Lung (tissue), 12 donors: ENCODE results near the gene CBARP. TPM values are rescaled to one million over a fixed set of nuclear protein-coding genes. Genes with fewer than 3 reads are reported as not detected.

Experiments used
- ATAC-seq: fragments of 200-7000 bp; cut with Tn5 transposase; one replicate; pipeline ENCODE4 v1.9.1; 2020; ENCODE audit warnings: moderate number of reproducible peaks; ENCODE audit not compliant: insufficient read depth, low FRiP score
- DNase-seq, 3 donors: peaks; one replicate each; pipeline ENCODE4 v3.0.0-alpha.2; 2013 to 2017
- H3K27ac ChIP-seq, 2 donors: one replicate each; pipeline ENCODE4 v1.5.1; 2013; ENCODE audit warnings: mild to moderate bottlenecking in 2 of 2, moderate library complexity in 2 of 2, control low read depth in 1 of 2, inconsistent platforms in 1 of 2, low read depth in 1 of 2, low read length in 1 of 2
- H3K27me3 ChIP-seq, 3 donors: one replicate each; pipeline ENCODE4 v1.5.1; 2013; ENCODE audit warnings: low read length in 2 of 3; ENCODE audit not compliant: control insufficient read depth in 3 of 3, insufficient read depth in 3 of 3
- H3K36me3 ChIP-seq, 4 donors: one replicate each; pipeline ENCODE4 v1.5.1; 2013; ENCODE audit warnings: low read length in 4 of 4, mild to moderate bottlenecking in 1 of 4, moderate library complexity in 1 of 4; ENCODE audit not compliant: control insufficient read depth in 4 of 4, insufficient read depth in 4 of 4
- H3K4me1 ChIP-seq, 5 donors: one replicate each; pipeline ENCODE4 v1.5.1; 2013; ENCODE audit warnings: low read length in 5 of 5, mild to moderate bottlenecking in 2 of 5, moderate library complexity in 1 of 5; ENCODE audit not compliant: control insufficient read depth in 5 of 5, insufficient read depth in 5 of 5
- H3K4me3 ChIP-seq: one replicate; pipeline ENCODE4 v1.5.1; 2013; ENCODE audit warnings: mild to moderate bottlenecking, control low read depth, moderate library complexity
- H3K9ac ChIP-seq, 2 donors: one replicate each; pipeline ENCODE4 v1.5.1; 2013; ENCODE audit warnings: low read length in 2 of 2, control low read depth in 1 of 2; ENCODE audit not compliant: insufficient read depth in 1 of 2
- H3K9me3 ChIP-seq, 4 donors: one replicate each; pipeline ENCODE4 v1.5.1; 2013; ENCODE audit warnings: low read length in 3 of 4, mild to moderate bottlenecking in 1 of 4, moderate library complexity in 1 of 4; ENCODE audit not compliant: control insufficient read depth in 4 of 4, insufficient read depth in 3 of 4
- WGBS, 2 donors: extraction: QIAGEN DNeasy Blood & Tissue Kit; methylation state at CpG; one replicate each; pipeline ENCODE4 v1.1.7; 2013; 5-methylcytosine and 5-hydroxymethylcytosine counted together
- polyA plus RNA-seq, 2 donors: library from polyadenylated mRNA; stranded (reverse); fragments of 200-250 nt; gene quantifications; one replicate each; pipeline ENCODE4 v1.2.1, GENCODE V29; 2013
- total RNA-seq, 2 donors: library from RNA; depleted of rRNA in 1 of 2; stranded (reverse); fragments of >200 nt in 1 of 2; gene quantifications; one replicate each; pipeline ENCODE4 v1.2.1, GENCODE V29; 2014 to 2021
- TF ChIP-seq, protein P1 (sequence below): IDR thresholded peaks from 2 replicates; pipeline ENCODE4 v1.5.1; 2012; ENCODE audit warnings: mild to moderate bottlenecking; ENCODE audit errors: control extremely low read depth, extremely low read depth
- donor health status: control.
- donor health status: control.
- donor health status: Bipolar disorder and iron deficiency.
- donor health status: healthy.
- donor health status: DM: yes; HTN: yes; CAD: no.

Gene CBARP
- total and polyA plus RNA-seq, 4 donors, result 0.23 to 0.83 (median 0.59) TPM

DNA sequence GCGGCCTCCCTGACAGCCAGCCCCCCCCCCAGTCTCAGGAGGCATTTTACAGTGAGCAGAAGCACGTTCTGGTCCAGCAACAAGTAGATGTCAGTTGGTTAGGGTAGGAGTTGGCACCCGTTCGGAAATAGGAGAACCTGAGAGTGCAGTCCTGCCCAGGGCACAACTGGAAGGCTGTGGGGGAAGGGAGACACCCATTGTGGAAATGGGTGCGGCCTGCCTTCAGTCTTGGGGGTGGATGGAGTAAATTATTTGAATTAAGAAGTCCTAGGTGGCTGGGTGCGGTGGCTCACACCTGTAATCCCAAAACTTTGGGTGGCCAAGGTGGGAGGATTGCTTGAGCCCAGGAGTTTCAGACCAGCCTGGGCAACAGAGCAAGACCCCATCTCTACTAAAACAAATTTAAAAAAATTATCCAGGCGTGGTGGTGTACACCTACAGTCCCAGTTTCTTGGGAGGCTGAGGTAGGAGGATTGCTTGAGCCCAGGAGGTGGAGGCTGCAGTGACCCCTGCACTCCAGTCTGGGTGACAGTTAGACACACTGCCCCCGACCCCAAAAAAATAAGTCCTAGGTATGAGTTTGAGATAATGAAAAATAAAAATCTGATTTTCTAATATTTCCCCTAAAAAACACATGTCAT lies 32.5 kb upstream of the CBARP start:
- Histone ChIP-seq H3K9me3 (no peaks in the 10 kb centered on the region), H3K27me3 (no peaks in the 10 kb centered on the region), H3K27ac (peak overlapping the region; percentile 98 to 99), H3K4me1 (peaks cover 19 to 64% (median 41%) of the 10 kb centered on the region in 5 donors), H3K4me3 (peak overlapping the region; percentile 85), H3K9ac (peak overlapping the region; percentile 31 to 87), H3K36me3 (peaks cover 13 to 48% (median 39%) of the 10 kb centered on the region in 4 donors)
- DNase-seq (no peak), ATAC-seq (no peak)
- WGBS, 2 donors, result 16 to 31% methylated on average over 8 of the region's 8 CpGs
- TF ChIP-seq, protein P1, sequence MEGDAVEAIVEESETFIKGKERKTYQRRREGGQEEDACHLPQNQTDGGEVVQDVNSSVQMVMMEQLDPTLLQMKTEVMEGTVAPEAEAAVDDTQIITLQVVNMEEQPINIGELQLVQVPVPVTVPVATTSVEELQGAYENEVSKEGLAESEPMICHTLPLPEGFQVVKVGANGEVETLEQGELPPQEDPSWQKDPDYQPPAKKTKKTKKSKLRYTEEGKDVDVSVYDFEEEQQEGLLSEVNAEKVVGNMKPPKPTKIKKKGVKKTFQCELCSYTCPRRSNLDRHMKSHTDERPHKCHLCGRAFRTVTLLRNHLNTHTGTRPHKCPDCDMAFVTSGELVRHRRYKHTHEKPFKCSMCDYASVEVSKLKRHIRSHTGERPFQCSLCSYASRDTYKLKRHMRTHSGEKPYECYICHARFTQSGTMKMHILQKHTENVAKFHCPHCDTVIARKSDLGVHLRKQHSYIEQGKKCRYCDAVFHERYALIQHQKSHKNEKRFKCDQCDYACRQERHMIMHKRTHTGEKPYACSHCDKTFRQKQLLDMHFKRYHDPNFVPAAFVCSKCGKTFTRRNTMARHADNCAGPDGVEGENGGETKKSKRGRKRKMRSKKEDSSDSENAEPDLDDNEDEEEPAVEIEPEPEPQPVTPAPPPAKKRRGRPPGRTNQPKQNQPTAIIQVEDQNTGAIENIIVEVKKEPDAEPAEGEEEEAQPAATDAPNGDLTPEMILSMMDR, result no peak

DNA sequence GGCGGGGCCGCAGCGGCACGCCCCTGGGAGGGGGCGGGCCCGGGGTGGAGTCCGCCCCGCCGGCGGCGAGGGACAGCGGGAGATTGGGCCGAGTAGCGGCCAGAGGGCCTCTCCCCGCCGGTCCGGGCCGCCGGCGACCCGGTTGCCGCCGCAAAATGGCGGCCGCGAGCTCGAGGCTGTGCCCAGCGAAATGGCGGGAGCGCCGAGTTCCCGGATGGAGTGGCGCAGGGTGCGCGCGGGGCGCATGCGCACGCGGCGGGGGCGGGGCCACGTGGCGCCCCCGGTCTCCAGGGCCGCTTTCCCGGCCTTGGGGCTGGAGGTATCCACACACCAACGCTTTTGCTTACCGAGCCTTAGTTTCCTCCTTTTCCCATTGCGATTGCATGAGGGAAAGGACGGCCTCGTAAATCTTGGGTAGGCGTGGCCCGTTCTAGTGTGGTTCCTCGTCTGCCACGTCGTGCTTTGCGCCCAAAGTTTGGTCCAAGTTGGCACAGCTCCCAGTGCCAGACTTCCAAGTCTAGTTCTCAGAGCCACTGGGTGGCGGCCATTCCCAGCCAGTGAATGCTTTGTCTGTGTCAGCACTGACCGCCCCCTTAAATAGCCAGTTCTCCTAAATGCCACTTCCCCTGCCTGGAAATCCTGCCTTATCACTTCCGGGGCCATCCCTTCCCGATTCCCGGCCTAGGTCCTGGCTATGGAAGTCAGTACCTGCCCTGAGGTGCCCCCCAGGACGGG lies 31.8 kb upstream of the CBARP start:
- H3K4me1 ChIP-seq, result peaks cover 18 to 60% (median 39%) of the 10 kb centered on the region in 5 donors
- peak; percentile 91 to 93 (median 92) for DNase-seq

DNA sequence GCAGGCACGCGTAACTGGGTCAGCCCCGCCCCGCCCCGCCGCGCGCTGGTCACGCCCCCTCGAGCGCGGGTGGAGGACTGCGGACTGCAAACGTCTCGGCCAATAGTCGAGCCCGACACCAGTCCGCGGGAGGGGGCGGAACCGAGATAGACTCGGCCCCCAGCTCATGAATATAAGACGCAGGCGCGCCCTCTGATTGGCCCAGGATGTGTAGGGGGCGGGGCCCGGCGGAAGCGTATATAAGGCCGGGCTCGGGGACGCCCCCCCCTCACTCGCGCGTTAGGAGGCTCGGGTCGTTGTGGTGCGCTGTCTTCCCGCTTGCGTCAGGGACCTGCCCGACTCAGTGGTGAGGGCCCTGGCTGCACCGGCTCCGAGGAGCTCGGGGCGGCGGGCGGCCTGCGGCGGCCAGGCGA lies 31.3 kb upstream of the CBARP start, which contains the start of gene CIRBP:
TSS of gene CIRBP (plus strand) at position 268 of the 413 bp plus-strand sequence. CDS start 1,602 bp downstream, outside the sequence.
- DNase-seq (peak; percentile 99 to 100 (median 99)), ATAC-seq (peak; percentile 70)
- Histone ChIP-seq H3K9ac (peak within 1 kb of the TSS; percentile 31 to 87), H3K27me3 (no peaks in the 10 kb centered on the region), H3K9me3 (no peaks in the 10 kb centered on the region), H3K4me3 (peak within 1 kb of the TSS; percentile 85), H3K27ac (peak within 1 kb of the TSS; percentile 98 to 99), H3K36me3 (peaks cover 12 to 41% (median 33%) of the 10 kb centered on the region in 4 donors), H3K4me1 (peaks cover 17 to 55% (median 36%) of the 10 kb centered on the region in 5 donors)
- TF ChIP-seq, protein P1, result no peak
- WGBS, 2 donors, result 0 to 1% methylated on average over 34 to 50 of the region's 50 CpGs

More for the DNA sequence above, 31.8 kb upstream of the CBARP start:
- WGBS, 2 donors, result 0% methylated on average over 49 to 64 of the region's 64 CpGs
- Histone ChIP-seq H3K9me3 (no peaks in the 10 kb centered on the region), H3K27ac (peak overlapping the region; percentile 98 to 99), H3K27me3 (no peaks in the 10 kb centered on the region), H3K36me3 (peaks cover 13 to 43% (median 37%) of the 10 kb centered on the region in 4 donors), H3K4me3 (peak overlapping the region; percentile 85), H3K9ac (peak overlapping the region; percentile 31 to 87)
- peak; percentile 5 for ATAC-seq
- TF ChIP-seq, protein P1, result no peak
